PC-3 (cell line): ENCODE data around the gene MUC3A. TPM values are rescaled to one million over a fixed set of nuclear protein-coding genes. Genes with fewer than 3 reads are reported as not detected.
A peak's percentile ranks its signal among the peaks of the same experiment; 100 is the strongest.
"Not testable (repeated sequence)": the region's sequence is repeated elsewhere in the genome, so short reads cannot be mapped to it uniquely, and the experiment has no call there.

Experiments used
- ATAC-seq: fragments of 200-7000 bp; cut with Tn5 transposase; 2 replicates; pipeline ENCODE4 v1.9.1; 2020; ENCODE audit warnings: mild to moderate bottlenecking, moderate library complexity
- BruUV-seq: library from RNA; stranded (reverse); fragments of 400-500 nt; replicated peaks from 2 replicates; lab custom pipeline; 2021; lab: Mats Ljungman, UMichigan
- CTCF ChIA-PET: fragments of 300-600 bp; sonication (Branson Sonifier 250); formaldehyde crosslinking; loops from one replicate; lab custom pipeline; 2022; ENCODE audit warnings: antibody characterized with exemption; lab: Charles Lee
- POLR2A ChIA-PET: fragments of 300-600 bp; sonication (Branson Sonifier 250); formaldehyde crosslinking; loops from one replicate; lab custom pipeline; 2022; ENCODE audit warnings: antibody characterized with exemption; ENCODE audit not compliant: unreplicated experiment; lab: Charles Lee
- DNase-seq: peaks from one replicate; pipeline ENCODE4 v3.0.0-alpha.2; 2015
- H2AFZ ChIP-seq: fragments of 300-600 bp; sonication (generic); 2 replicates; pipeline ENCODE4 v1.6.0; 2016; ENCODE audit warnings: antibody characterized with exemption, low read length
- H3F3A ChIP-seq: fragments of 300-600 bp; sonication (generic); one replicate; pipeline ENCODE4 v1.6.0; 2017; ENCODE audit warnings: antibody characterized with exemption, low read length, control low read depth, mild to moderate bottlenecking; ENCODE audit not compliant: unreplicated experiment
- H3K27ac ChIP-seq: fragments of 300-600 bp; sonication (generic); 2 replicates; pipeline ENCODE4 v1.5.1; 2016; ENCODE audit warnings: mild to moderate bottlenecking, low read length
- H3K27me3 ChIP-seq: fragments of 300-600 bp; sonication (generic); 2 replicates; pipeline ENCODE4 v1.6.1; 2016; ENCODE audit warnings: low read length, mixed read lengths
- H3K36me3 ChIP-seq: fragments of 300-600 bp; sonication (generic); 2 replicates; pipeline ENCODE4 v1.6.1; 2016; ENCODE audit warnings: low read depth, mixed run types, low read length, mixed read lengths
- H3K4me1 ChIP-seq: fragments of 300-600 bp; sonication (generic); 2 replicates; pipeline ENCODE4 v1.5.1; 2016; ENCODE audit warnings: low read length; ENCODE audit not compliant: insufficient read depth
- H3K4me2 ChIP-seq: fragments of 300-600 bp; sonication (generic); 2 replicates; pipeline ENCODE4 v1.6.0; 2016; ENCODE audit warnings: low read length
- H3K4me3 ChIP-seq: fragments of 300-600 bp; sonication (generic); 2 replicates; pipeline ENCODE4 v1.5.1; 2016; ENCODE audit warnings: mild to moderate bottlenecking, low read length, mixed read lengths
- H3K79me2 ChIP-seq: fragments of 300-600 bp; sonication (generic); 2 replicates; pipeline ENCODE4 v1.6.1; 2017; ENCODE audit warnings: low read length, mixed read lengths
- H3K9ac ChIP-seq: fragments of 300-600 bp; sonication (generic); 2 replicates; pipeline ENCODE4 v1.6.0; 2016; ENCODE audit warnings: mild to moderate bottlenecking, low read length
- H3K9me2 ChIP-seq: fragments of 300-600 bp; sonication (generic); replicated peaks from 2 replicates; pipeline ENCODE4 v1.6.1; 2016; ENCODE audit warnings: mixed run types, low read length, mixed read lengths
- H3K9me3 ChIP-seq: fragments of 300-600 bp; sonication (generic); 2 replicates; pipeline ENCODE4 v1.6.1; 2016; ENCODE audit warnings: low read length, mixed read lengths
- H4K20me1 ChIP-seq: fragments of 300-600 bp; sonication (generic); 2 replicates; pipeline ENCODE4 v1.6.1; 2016; ENCODE audit warnings: low read length, mixed read lengths
- CTCF ChIP-seq: fragments of 300-600 bp; sonication (generic); conservative IDR thresholded peaks from 2 replicates; pipeline ENCODE4 v1.5.1; 2017; ENCODE audit warnings: antibody characterized with exemption, low read depth, mild to moderate bottlenecking, low read length
- EZH2 ChIP-seq: fragments of 300-600 bp; sonication (generic); IDR thresholded peaks from one replicate; pipeline ENCODE4 v1.6.1; 2017; ENCODE audit warnings: antibody characterized with exemption, mild to moderate bottlenecking, low read length; ENCODE audit not compliant: unreplicated experiment
- EZH2phosphoT487 ChIP-seq: fragments of 300-600 bp; sonication (generic); IDR thresholded peaks from 2 replicates; pipeline ENCODE4 v1.6.1; 2018; ENCODE audit warnings: mild to moderate bottlenecking, antibody characterized with exemption, low read length, borderline replicate concordance
- intact Hi-C: fragments of 100-400 bp; cut with micrococcal nuclease; formaldehyde crosslinking; loops from 2 replicates; pipeline ENCODE4 v1.9.0; 2023
- total RNA-seq: library from RNA; depleted of rRNA; stranded (reverse); fragments of >200 nt; gene quantifications from 2 replicates; pipeline ENCODE4 v1.2.3, GENCODE V29; 2014

The MUC3A gene
- total RNA-seq, 1 experiment from 2014 or later = 0.11 TPM

DNA sequence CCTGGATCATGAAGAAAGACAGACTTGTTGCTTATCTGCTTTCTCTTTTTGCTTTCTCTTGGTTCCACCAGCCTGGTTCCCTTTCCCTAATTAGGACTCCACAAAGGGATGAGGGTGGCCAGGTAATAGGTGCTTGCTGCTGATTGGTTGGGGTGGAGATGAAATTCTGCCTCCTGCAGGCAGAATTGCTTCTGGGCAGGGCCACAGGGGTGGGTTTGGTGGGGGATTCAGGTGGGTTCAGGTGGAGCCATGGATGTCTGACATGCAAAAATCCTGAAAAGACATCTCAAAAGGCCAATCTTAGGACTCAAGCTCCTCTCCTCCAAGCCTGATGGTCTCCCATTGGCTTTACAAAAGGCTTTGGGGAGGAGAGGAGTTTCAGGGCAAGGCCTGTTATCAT is 28.3 kb upstream of the MUC3A start:
- BruUV-seq = no TSS peak
- ATAC-seq = no peak

GRCh38 chr7:100923616-100924015 is 25.7 kb upstream of the MUC3A start:
- H3F3A ChIP-seq, H2AFZ ChIP-seq, POLR2A ChIA-PET, H3K79me2 ChIP-seq, H3K4me2 ChIP-seq, H3K27me3 ChIP-seq, BruUV-seq, CTCF ChIA-PET, intact Hi-C loops, H4K20me1 ChIP-seq, H3K36me3 ChIP-seq, H3K9me2 ChIP-seq, H3K4me1 ChIP-seq, H3K9ac ChIP-seq, H3K9me3 ChIP-seq, H3K27ac ChIP-seq, ATAC-seq, DNase-seq, H3K4me3 ChIP-seq: not testable (repeated sequence)

More for the DNA sequence above, 28.3 kb upstream of the MUC3A start:
- Histone ChIP-seq H4K20me1 (no peaks in the 10 kb centered on the region), H3K9ac (no peak overlapping the region), H3K9me2 (no peaks in the 10 kb centered on the region), H2AFZ (no peak overlapping the region), H3K27me3 (no peaks in the 10 kb centered on the region), H3K27ac (no peak overlapping the region), H3K79me2 (no peaks in the 10 kb centered on the region), H3K36me3 (no peaks in the 10 kb centered on the region), H3K4me3 (no peak overlapping the region), H3K9me3 (no peaks in the 10 kb centered on the region), H3K4me1 (no peaks in the 10 kb centered on the region), H3K4me2 (no peak overlapping the region), H3F3A (no peaks in the 10 kb centered on the region)
- TF ChIP-seq EZH2phosphoT487 (no peak), CTCF (no peak), EZH2 (no peak)
- ChIA-PET CTCF (no interaction called here), POLR2A (no interaction called here)
- DNase-seq = no peak
- intact Hi-C loops = no loop called here

DNA sequence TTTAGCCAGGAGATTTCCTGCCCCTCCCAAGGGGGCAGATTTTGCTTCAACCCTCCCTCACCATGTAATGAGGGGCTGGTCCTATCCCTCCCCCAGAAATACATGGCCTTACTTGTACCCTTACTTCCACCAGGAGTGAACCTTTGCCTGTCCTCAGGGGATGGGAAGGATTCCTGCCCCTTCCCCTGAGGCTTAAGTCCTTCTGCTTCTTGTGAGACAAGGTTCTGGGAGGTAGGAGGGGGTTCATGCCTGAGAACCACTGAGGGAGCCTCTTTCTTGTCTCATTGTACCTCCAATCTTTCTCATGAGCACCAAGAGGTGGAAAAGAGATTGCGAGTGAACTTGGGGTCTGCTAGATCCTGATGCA is 19.5 kb upstream of the MUC3A start:
- no peak for ATAC-seq
- H3K79me2 ChIP-seq = no peaks in the 10 kb centered on the region
- H4K20me1 ChIP-seq = no peaks in the 10 kb centered on the region
- H3K4me1 ChIP-seq = peaks cover 21% of the 10 kb centered on the region
- H3K9me3 ChIP-seq = no peaks in the 10 kb centered on the region
- POLR2A ChIA-PET = no interaction called here
- no peaks in the 10 kb centered on the region for H3K27me3 ChIP-seq
- CTCF ChIA-PET = no interaction called here
- no peaks in the 10 kb centered on the region for H3K9me2 ChIP-seq
- H3K4me3 ChIP-seq = no peak overlapping the region
- no peak overlapping the region for H3K27ac ChIP-seq
- H3K4me2 ChIP-seq = peak overlapping the region; percentile 33
- intact Hi-C loops = no loop called here
- no TSS peak for BruUV-seq
- no peak overlapping the region for H2AFZ ChIP-seq
- TF ChIP-seq CTCF = no peak
- no peak for DNase-seq
- H3K9ac ChIP-seq = no peak overlapping the region
- H3K36me3 ChIP-seq = no peaks in the 10 kb centered on the region
- no peaks in the 10 kb centered on the region for H3F3A ChIP-seq
